ENCODE data around the gene NRM.
"Not testable (repeated sequence)": the region's sequence is repeated elsewhere in the genome, so short reads cannot be mapped to it uniquely, and the experiment has no call there.

The NRM gene

DNA sequence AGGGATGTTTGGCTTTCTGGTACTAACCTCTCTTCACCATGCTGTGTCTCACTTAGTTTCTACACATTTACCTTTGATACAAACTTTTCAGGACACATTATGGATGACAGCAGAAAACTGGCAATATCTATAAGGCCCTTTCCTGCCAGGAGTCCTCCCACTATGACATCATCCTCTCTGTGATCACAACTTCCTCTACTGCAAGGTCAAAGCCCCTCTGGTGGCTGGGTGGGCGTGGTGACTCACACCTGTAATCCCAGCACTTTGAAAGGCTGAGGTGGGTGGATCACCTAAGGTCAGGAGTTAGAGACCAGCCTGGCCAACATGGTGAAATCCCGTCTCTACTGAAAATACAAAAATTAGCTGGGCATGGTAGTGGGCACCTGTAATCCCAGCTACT lies 24.5 kb downstream of the NRM start:
- not testable (repeated sequence) for DNase-seq (ENCODE audit: low read depth, low spot score)

GRCh38 chr6:30664994-30665767 lies 25.6 kb downstream of the NRM start:
- no peak for DNase-seq (ENCODE audit: low read depth, low spot score)

DNA sequence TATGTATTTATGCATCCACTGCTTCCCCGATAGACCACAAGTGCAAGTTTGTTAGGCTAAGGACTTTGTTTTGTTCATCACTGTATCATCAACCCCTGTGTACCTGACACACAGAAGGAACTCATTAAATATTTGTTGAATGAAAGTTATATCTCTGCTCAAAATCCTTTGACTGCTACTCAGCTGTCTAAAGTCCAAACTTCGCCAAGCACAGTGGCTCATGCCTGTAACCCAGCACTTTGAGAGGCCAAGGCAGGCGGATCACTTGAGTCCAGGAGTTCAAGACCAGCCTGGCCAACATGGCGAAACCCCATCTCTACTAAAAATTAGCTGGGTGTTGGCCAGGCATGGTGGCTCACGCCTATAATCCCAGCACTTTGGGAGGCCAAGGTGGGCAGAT lies 32.9 kb downstream of the NRM start:
- DNase-seq (ENCODE audit: low read depth, low spot score), result not testable (repeated sequence)

DNA sequence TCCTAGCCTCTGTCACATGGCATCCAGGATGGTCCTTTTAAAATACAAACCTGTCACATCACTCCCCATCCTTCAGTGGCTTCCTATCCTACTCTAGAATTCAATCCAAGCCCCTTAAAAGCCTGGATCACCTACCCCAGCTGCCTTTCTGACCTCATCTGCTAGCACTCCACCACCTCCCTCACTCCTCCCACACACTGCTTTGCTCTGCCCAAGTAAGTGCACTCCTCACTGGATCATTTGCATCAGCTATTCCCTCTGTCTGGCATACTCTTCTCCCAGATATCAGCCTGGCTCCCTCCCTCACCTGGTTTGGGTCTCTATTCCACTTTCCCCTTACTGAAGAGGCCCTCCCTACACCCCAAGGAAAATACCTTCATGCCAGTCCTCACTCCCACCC lies 33.3 kb downstream of the NRM start:
- DNase-seq (ENCODE audit: low read depth, low spot score), result no peak

- DNase-seq (ENCODE audit: low read depth, low spot score), result no peak
Observed at GRCh38 chr6:30656513-30656912, 34.3 kb downstream of the NRM start.

DNA sequence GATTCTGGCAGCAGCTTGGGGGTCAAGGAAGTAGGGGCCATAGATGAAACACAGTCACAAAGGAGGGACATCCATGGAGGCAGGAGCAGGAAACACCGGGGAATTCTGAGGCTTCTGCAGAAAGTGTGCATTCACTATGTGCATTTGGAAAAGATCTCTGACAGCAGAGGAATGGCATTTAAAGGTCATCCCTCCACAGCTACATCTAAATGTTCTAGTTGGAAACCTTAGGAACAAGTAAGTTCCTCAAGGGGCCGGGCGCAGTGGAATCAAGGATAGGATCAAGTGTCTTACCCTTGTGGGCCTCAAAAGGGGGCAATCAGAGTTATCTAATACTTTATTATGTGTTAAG lies 35.1 kb downstream of the NRM start:
- DNase-seq (ENCODE audit: low read depth, low spot score), result no peak

- DNase-seq (ENCODE audit: low read depth, low spot score), result no peak
Observed at GRCh38 chr6:30654798-30655742, 35.7 kb downstream of the NRM start.

- DNase-seq (ENCODE audit: low read depth, low spot score), result no peak
Observed at GRCh38 chr6:30651143-30651542, 39.6 kb downstream of the NRM start.

DNA sequence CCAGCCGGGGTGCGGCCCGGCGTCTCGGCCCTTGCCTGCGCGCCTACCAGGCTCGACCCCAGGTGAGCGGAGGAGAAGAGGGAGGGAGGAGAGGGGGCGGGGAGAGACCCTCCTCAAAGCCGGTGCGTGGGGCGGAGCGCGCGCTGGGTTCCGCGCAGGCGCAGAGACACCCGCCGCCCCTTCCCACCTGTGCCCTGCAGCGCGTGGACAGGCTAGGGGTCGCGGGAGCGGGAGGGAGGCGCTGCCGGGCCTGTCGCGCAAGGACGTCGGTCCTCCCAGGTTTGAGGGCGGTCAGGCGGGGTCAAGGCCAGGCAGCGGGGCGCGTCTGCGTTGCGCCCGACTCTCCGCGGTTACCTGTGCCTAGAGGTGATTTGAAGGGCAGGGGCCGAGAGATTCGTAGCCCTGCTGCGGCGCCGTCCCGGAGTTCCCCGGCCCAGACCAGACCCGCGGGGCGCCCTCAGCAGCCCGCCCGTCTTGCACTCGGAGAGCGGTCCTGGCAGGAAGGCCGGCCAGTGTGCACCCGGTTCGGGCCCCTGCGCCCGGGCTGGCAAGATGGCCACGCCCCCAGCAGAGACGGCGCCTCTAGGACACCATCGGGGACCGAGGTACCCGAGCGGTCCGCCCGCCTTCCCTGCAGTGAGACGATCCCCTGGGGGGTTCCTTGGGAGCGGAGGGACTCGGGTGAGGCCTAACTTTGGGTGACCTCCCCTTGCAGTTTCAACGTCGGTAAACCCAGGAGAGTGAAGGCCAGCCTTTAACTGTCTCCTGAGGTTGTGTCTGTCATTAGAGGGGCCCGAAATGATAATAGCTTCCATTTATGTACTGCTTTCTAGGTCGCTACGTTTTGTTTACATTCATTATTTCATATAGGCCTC lies 43.3 kb downstream of the NRM start:
- peak; percentile 42 for DNase-seq (ENCODE audit: low read depth, low spot score)

DNA sequence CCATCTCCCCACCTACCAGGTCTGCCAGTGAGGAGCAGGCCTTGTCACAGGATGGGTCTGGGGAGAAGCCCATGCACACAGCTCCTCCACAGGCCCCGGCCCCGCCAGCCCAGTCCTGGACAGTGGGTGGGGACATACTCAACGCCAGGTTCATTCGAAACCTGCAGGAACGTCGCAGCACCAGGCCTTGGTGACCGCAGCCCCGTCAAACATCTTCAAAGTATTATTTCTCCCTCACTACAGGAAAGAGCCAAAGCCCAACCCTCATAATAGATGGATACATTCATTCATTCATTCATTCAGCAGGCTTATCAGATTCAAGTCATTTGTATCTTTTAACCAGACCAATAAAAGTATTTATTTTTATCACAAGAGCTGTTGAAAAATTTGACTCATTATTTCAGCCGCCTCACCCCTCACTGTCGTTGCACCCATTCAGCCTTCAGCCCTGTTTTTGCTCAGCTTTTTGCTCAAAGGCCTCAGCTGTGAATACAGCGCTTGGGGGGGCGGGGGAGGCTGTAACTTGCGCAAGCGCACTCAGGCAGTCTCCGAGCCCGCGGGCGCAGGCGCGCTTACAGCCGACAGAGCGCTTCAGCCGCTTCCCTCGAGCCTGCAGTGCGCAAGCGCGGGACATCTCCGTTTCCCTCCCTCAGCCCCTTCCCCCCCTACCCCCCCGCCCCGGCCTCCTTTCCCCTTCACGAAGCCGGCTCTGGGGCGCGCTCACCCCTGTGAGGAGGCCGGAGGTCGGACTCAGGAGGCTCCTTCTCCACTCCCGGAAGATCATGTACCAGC lies 44.1 kb downstream of the NRM start, which contains the start of gene C6orf136:
Gene C6orf136 (plus strand): TSS at position 684 of the 792 bp plus-strand sequence. CDS start 99 bp downstream, at position 783.
- peak; percentile 84 for DNase-seq (ENCODE audit: low read depth, low spot score)

DNA sequence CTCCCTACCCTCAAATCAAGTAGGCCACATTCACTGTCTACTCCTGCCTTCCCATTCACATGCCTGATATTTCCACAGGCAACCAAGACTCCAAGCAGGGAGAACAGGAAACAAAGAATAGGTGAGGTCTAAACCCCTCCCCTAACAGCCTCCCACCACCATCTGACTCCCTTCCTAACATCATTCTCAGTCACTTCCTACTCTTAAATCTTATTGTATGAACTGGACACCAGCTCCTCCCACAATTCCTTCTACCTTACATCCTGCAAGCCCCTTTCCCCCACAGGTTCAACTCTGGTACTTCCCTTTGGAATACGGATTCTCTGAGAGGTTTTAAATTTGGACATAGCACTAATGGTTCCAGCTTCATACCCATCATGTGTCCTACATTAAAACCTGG lies 44.8 kb downstream of the NRM start:
- DNase-seq (ENCODE audit: low read depth, low spot score), result no peak

DNA sequence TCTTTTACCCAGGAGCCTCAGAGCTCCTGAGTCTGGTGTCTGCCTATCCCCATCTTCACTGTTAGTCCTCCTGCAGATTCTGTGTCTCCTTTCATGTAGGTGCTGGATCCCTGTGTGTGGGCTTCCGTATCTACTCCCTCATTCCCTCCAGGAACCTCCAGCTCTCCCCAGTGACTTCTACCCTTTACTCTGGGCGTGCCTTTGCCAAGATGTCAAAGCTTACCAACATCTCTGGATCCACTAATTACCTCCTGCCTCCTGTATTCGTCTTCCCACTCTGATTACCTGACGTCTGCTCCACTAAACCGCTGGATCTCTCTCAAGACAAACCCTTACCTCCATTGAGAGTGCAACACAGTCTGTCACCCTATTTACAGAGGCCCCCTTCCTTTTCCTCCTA lies 46.0 kb downstream of the NRM start:
- no peak for DNase-seq (ENCODE audit: low read depth, low spot score)

DNA sequence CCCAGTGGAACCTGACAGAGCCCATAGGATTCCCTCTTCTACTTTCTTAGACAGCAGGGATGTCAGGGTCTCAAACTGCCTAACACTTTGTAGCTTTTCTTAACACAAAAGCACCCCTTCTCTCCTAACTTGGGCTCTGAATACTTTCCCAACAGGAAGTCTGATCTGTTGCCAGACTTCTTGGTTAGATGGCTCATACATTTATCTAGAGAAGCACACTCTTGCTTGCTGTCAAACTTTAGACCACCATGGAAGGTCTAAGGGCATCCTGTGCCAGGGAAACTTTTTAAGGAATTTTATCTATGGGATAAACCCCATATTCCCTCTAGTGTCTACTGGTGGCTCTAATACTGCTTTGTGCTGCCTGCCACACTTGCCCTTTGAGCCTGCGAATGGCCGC lies 47.1 kb downstream of the NRM start:
- no peak for DNase-seq (ENCODE audit: low read depth, low spot score)

- DNase-seq (ENCODE audit: low read depth, low spot score), result no peak
Observed at GRCh38 chr6:30641048-30641447, 49.7 kb downstream of the NRM start.

GRCh38 chr6:30640481-30640880 lies 50.3 kb downstream of the NRM start:
- DNase-seq (ENCODE audit: low read depth, low spot score), result no peak

Data from activated CD4-positive, CD25-positive, alpha-beta regulatory T cell treated with anti-CD3 and anti-CD28 coated beads, Interleukin-2, amount 50 U/mL, for 16 hours (primary cell).